Measurements from ENCODE around the gene SOCS6. TPM values are rescaled to one million over a fixed set of nuclear protein-coding genes. Genes with fewer than 3 reads are reported as not detected.
"Not testable (repeated sequence)": the region's sequence is repeated elsewhere in the genome, so short reads cannot be mapped to it uniquely, and the experiment has no call there.

The SOCS6 gene
- total RNA-seq, 1 donor from 2014 or later: 26.3 TPM

DNA sequence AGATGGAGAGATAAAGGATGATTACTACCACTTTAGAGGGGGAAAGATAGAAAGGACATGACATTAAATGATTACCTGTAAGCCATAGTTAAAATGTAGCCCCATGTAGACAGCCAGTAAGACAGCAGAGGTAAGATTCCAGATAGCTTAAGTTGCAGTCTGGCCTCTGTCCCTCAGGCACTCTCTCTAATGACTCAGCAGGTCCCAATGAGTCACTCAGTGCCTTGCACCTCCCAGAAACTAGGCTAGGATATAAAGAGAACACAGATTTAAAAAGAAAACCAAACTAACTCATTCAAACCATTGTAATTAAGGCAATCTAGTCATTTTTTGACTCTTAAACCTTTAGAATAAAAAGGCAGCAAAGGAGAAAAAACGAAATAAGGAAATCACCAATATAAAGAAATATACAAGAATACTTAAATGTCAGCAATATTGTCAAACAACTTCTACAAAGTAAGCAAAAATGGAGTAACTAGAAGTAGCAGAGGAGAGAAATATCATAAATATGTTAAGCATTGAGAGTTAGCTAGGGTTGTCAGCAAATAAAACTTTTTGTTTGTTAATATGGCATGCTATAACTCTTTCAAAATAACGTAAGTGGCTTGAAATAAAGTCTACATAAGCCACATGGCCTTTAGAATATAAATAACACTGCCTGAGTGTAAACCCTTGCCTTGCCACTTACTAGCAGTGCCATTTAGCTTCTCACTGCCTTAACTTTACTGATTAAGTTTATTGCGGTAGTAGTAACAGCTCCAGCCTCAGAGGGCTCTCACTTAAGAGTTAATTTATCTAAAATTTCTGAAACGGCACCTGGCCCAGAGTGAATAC lies 48.5 kb downstream of the SOCS6 start:
- ATAC-seq: no peak
- intact Hi-C loops (cut with DNase I): no loop called here
- no peak for DNase-seq (ENCODE audit: low spot score)

- ATAC-seq: no peak
- intact Hi-C loops (cut with DNase I): no loop called here
- no peak for DNase-seq (ENCODE audit: low spot score)
Measured at GRCh38 chr18:70338890-70339289, 50.0 kb downstream of the SOCS6 start.

- ATAC-seq: no peak
- DNase-seq (ENCODE audit: low spot score): no peak
- intact Hi-C loops (cut with DNase I): no loop called here
Measured at GRCh38 chr18:70339915-70340314, 51.1 kb downstream of the SOCS6 start.

GRCh38 chr18:70348481-70348880 lies 59.6 kb downstream of the SOCS6 start:
- intact Hi-C loops (cut with DNase I); ATAC-seq; DNase-seq (ENCODE audit: low spot score): not testable (repeated sequence)

GRCh38 chr18:70349316-70349715 lies 60.5 kb downstream of the SOCS6 start:
- DNase-seq (ENCODE audit: low spot score): no peak
- intact Hi-C loops (cut with DNase I): no loop called here
- no peak for ATAC-seq

DNA sequence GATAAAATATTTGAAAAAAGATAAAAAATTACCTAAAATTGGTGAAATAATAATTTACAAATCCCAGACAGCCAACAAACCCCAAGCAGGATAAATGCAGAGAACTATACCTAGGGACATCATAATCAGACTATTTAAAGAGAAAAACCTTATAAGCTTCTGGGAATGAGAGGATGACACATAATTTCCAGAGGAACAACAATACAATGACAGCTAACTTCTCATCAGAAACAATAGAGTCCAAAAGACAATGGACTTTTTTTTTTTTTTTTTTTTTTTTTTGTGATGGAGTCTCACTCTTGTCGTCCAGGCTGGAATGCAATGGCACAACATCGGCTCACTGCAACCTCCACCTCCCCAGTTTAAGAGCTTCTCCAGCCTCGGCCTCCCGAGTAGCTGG lies 65.2 kb downstream of the SOCS6 start:
- no peak for ATAC-seq
- intact Hi-C loops (cut with DNase I): no loop called here
- DNase-seq (ENCODE audit: low spot score): no peak

DNA sequence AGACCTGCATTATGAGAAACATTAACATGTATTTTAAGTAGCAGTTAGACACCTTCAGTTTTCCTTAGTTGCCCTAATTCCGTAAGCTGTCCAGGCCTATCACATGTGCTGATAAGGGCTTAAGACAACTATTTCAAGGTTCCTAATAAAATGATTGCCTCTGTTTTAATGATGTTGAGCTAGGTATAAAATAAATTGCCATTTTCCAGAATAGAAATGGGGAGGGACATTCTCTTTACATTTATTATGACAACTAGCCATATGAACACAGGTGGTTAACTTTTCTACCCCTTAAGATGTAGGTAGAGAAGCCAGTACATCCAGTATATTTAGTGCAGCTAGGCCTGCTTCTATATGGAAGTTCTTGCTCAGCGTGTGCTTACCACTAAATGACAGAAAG lies 65.9 kb downstream of the SOCS6 start:
- intact Hi-C loops (cut with DNase I): no loop called here
- ATAC-seq (no peak), DNase-seq (ENCODE audit: low spot score) (no peak)

GRCh38 chr18:70355620-70356385 lies 67.0 kb downstream of the SOCS6 start:
- DNase-seq (ENCODE audit: low spot score): no peak
- ATAC-seq: no peak
- intact Hi-C loops (cut with DNase I): no loop called here

DNA sequence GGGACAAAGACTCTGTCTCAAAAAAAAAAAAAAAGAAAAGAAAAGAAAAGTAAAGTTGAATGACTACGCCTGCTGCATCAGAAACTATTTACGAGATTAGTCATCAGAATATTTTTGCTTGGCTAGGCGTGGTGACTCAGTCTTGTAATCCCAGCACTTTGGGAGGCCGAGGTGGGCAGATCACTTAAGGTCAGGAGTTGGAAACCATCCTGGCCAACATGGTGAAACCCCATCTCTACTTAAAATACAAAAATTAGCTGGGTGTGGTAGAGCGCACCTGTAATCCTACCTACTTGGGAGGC lies 69.2 kb downstream of the SOCS6 start:
- ATAC-seq; intact Hi-C loops (cut with DNase I); DNase-seq (ENCODE audit: low spot score): not testable (repeated sequence)

GRCh38 chr18:70359071-70359470 lies 70.2 kb downstream of the SOCS6 start:
- intact Hi-C loops (cut with DNase I): no loop called here
- ATAC-seq (no peak), DNase-seq (ENCODE audit: low spot score) (no peak)

DNA sequence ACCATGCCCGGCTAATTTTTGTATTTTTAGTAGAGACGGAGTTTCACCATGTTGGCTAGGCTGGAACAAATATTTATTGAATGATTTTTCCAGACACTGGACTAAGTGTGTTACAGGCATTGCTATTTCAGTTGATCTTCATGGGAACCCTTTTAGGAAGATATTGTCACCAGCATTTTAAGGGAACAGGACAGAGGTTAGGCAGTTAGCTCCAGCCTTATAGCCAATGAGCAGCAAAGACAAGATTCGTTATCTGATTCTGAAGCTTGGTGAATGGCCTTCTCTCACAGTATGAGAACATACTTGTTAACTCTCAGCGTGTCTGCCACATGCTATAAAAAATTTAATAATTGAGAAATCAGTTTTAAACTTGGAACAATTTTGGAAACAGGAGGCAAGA lies 73.4 kb downstream of the SOCS6 start:
- DNase-seq (ENCODE audit: low spot score) (no peak), ATAC-seq (no peak)
- intact Hi-C loops (cut with DNase I): no loop called here

- intact Hi-C loops (cut with DNase I): no loop called here
- ATAC-seq (no peak), DNase-seq (ENCODE audit: low spot score) (no peak)
Measured at GRCh38 chr18:70363861-70364260, 75.0 kb downstream of the SOCS6 start.

GRCh38 chr18:70365361-70365760 lies 76.5 kb downstream of the SOCS6 start:
- ATAC-seq: no peak
- no peak for DNase-seq (ENCODE audit: low spot score)
- intact Hi-C loops (cut with DNase I): no loop called here

DNA sequence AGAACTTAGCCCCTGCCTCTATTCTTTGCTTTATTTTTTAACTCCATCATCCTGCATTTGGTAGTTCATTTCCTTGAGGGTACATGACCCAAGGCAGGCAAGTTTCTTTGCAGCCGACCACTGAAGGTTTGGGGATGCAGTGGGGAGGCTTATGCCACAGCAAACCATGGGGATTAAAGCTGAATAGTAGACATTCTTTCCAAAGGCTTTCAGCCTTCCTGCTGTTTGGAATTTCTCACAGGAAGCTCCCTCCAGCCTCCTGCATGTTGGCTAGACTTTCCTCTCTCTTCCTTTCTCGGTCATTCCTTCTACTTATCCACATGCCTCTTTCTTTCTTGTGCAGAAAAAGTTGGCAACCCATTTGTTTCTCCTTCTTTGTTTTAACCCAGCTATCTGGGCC lies 77.3 kb downstream of the SOCS6 start:
- ATAC-seq: no peak
- DNase-seq (ENCODE audit: low spot score): no peak
- intact Hi-C loops (cut with DNase I): no loop called here

- ATAC-seq (no peak), DNase-seq (ENCODE audit: low spot score) (no peak)
- intact Hi-C loops (cut with DNase I): no loop called here
Measured at GRCh38 chr18:70366670-70367069, 77.8 kb downstream of the SOCS6 start.

DNA sequence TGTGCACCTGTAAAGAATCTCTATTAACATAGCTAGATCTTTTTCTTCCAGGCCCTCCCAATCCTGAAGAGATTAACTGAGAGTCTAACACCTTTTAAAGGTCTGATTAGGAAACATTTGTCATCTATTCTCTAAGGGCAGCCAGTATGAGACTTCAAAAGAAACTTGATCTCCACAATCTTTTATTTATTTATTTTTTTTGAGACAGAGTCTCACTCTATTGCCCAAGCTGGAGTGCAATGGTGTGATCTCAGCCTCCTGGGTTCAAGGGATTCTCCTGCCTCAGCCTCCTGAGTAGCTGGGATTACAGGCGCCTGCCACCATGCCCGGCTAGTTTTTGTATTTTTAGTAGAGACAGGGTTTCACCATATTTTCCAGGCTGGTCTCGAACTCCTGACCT lies 78.5 kb downstream of the SOCS6 start:
- intact Hi-C loops (cut with DNase I); DNase-seq (ENCODE audit: low spot score); ATAC-seq: not testable (repeated sequence)

GRCh38 chr18:70368903-70369302 lies 80.1 kb downstream of the SOCS6 start:
- DNase-seq (ENCODE audit: low spot score): no peak
- intact Hi-C loops (cut with DNase I): no loop called here
- ATAC-seq: no peak

GRCh38 chr18:70370762-70371733 lies 82.2 kb downstream of the SOCS6 start:
- DNase-seq (ENCODE audit: low spot score): no peak
- ATAC-seq: no peak
- intact Hi-C loops (cut with DNase I): no loop called here

GRCh38 chr18:70371908-70372307 lies 83.1 kb downstream of the SOCS6 start:
- intact Hi-C loops (cut with DNase I): no loop called here
- DNase-seq (ENCODE audit: low spot score) (no peak), ATAC-seq (no peak)

Measured in sciatic nerve (tissue), 2 donors.